GM23248 (cell line): ENCODE results near the gene ULBP3.

ENCODE experiments used
- EZH2 ChIP-seq: fragments of 200-600 bp; sonication (generic); IDR thresholded peaks from 2 replicates; pipeline ENCODE4 v1.6.1; 2018; ENCODE audit warnings: antibody characterized with exemption, mild to moderate bottlenecking; ENCODE audit not compliant: insufficient read depth, poor library complexity, severe bottlenecking
- EZH2phosphoT487 ChIP-seq: fragments of 200-600 bp; sonication (generic); IDR thresholded peaks from 2 replicates; pipeline ENCODE4 v1.6.1; 2018; ENCODE audit warnings: antibody characterized with exemption, moderate library complexity, mild to moderate bottlenecking, low read depth; ENCODE audit not compliant: insufficient read depth

GRCh38 chr6:150050846-150051245 lies 18.1 kb downstream of the ULBP3 start:
- TF ChIP-seq EZH2 (no peak), EZH2phosphoT487 (no peak)
